Adrenal gland (tissue), 12 donors: ENCODE results near the gene LMF2. TPM values are rescaled to one million over a fixed set of nuclear protein-coding genes. Genes with fewer than 3 reads are reported as not detected.

Experiments used
- DNase-seq, 7 donors: peaks; one replicate each; pipeline ENCODE4 v3.0.0-alpha.2; 2019 to 2020
- H3K27ac ChIP-seq, 5 donors: fragments of 200-600 bp; sonication (generic) in 4 of 5; 1 replicate in 3 of 5; 2 replicates in 2 of 5; pipeline versions ENCODE4 v1.5.1 to v1.8.0; 2016 to 2020; ENCODE audit warnings: mild to moderate bottlenecking in 1 of 5
- H3K27me3 ChIP-seq: fragments of 200-600 bp; 2 replicates; pipeline ENCODE4 v1.8.0; 2021
- H3K36me3 ChIP-seq, 2 donors: fragments of 200-600 bp; replicated peaks in 1 of 2; 1 replicate in 1 of 2; 2 replicates in 1 of 2; pipeline versions ENCODE4 v1.5.1 to v1.8.0; 2018 to 2022
- H3K4me1 ChIP-seq, 2 donors: fragments of 200-600 bp; replicated peaks in 1 of 2; 1 replicate in 1 of 2; 2 replicates in 1 of 2; pipeline versions ENCODE4 v1.5.1 to v1.8.0; 2018 to 2021
- H3K4me3 ChIP-seq, 4 donors: fragments of 200-600 bp; sonication (generic) in 3 of 4; one replicate each; pipeline ENCODE4 v1.5.1; 2016 to 2018
- H3K9me3 ChIP-seq, 3 donors: fragments of 200-600 bp; sonication (generic) in 1 of 3; replicated peaks in 1 of 3; 1 replicate in 2 of 3; 2 replicates in 1 of 3; pipeline versions ENCODE4 v1.5.1 to v1.8.0; 2016 to 2021
- CTCF ChIP-seq, 6 experiments: fragments of 450-650 bp in 4 of 6; fragments of 200-600 bp in 2 of 6; sonication (generic) in 1 of 6; IDR thresholded peaks; 1 replicate in 5 of 6; 2 replicates in 1 of 6; pipeline versions ENCODE4 v1.5.1 to v1.8.0; 2016 to 2021; ENCODE audit warnings: antibody characterized with exemption in 6 of 6, mild to moderate bottlenecking in 2 of 6, moderate library complexity in 1 of 6
- POLR2A ChIP-seq, 2 donors: fragments of 450-650 bp; IDR thresholded peaks; one replicate each; pipeline ENCODE4 v1.6.1; 2017; ENCODE audit warnings: antibody characterized with exemption in 2 of 2, mild to moderate bottlenecking in 2 of 2, moderate library complexity in 1 of 2
- WGBS, 4 donors: extraction: QIAGEN DNeasy Blood & Tissue Kit in 2 of 4; methylation state at CpG; one replicate each; pipeline versions ENCODE4 v1.1.5 to v1.1.7; 2013 to 2017; 5-methylcytosine and 5-hydroxymethylcytosine counted together
- intact Hi-C, 2 donors: fragments of 100-400 bp; cut with DNase I; formaldehyde crosslinking; loops; one replicate each; pipeline versions ENCODE4 v1.14.1 to v1.15.0; 2022 to 2023
- polyA plus RNA-seq, 3 donors: library from polyadenylated mRNA; stranded (reverse); fragments of 200-250 nt in 2 of 3; fragments of 350-450 nt in 1 of 3; fragmentation: Illumina TruSeq in 1 of 3; extraction: RNeasy Lipid Tissue Mini Kit (QIAGEN cat#74804) in 1 of 3; gene quantifications; one replicate each; pipeline ENCODE4 v1.2.3, GENCODE V29; 2013 to 2014
- total RNA-seq, 9 donors: library from RNA; depleted of rRNA in 4 of 9; stranded (reverse); fragments of >200 nt in 4 of 9; fragments of 120-200 nt in 1 of 9; fragmentation: NEBNext Ultra II Directional in 1 of 9; extraction: Animal tissue kit (Norgen Biotek cat#: 25700) in 1 of 9; gene quantifications; one replicate each; pipeline versions ENCODE4 v1.1.0 to v1.2.4, GENCODE V29; 2013 to 2023
- donor health status: healthy with polysubstance abuse.
- donor health status: Bipolar disorder and iron deficiency.
- donor health status: DM: yes; HTN: yes; CAD: no.
- donor health status: DM: no; HTN: no; CAD: no.
- donor health status: DM: no; HTN: no; CAD: no.
- donor health status: DM: yes; HTN: yes; CAD: no.

Gene LMF2
- total and polyA plus RNA-seq, 12 donors, result 6.3 to 120 (median 78.3) TPM

- no peak for TF ChIP-seq CTCF (IDR thresholded peaks at IDR 0.05)
- TF ChIP-seq POLR2A (IDR thresholded peaks at IDR 0.05), result peak; percentile 35 to 72
- Histone ChIP-seq H3K4me3 (peak overlapping the region in 3 of 4 donors; percentile 28 to 69 (median 33)), H3K27me3 (no peaks in the 10 kb centered on the region), H3K36me3 (no peaks in the 10 kb centered on the region), H3K27ac (peak overlapping the region; percentile 77 to 95 (median 89)), H3K9me3 (no peaks in the 10 kb centered on the region), H3K4me1 (peaks cover 25 to 31% of the 10 kb centered on the region in 2 donors)
- WGBS, 4 donors, result 4 to 5% (median 5%) methylated on average over 37 to 53 of the region's 53 CpGs
- intact Hi-C loops, result no loop called here
- DNase-seq, result peak; percentile 78 to 90 (median 86)
Observed at GRCh38 chr22:50530877-50531545, 23.5 kb upstream of the LMF2 start.

- Histone ChIP-seq H3K27ac (peak overlapping the region; percentile 77 to 95 (median 78)), H3K36me3 (no peaks in the 10 kb centered on the region), H3K9me3 (no peaks in the 10 kb centered on the region), H3K4me1 (peaks cover 26 to 31% of the 10 kb centered on the region in 2 donors), H3K4me3 (peak overlapping the region in 2 of 4 donors; percentile 17 to 69), H3K27me3 (no peaks in the 10 kb centered on the region)
- WGBS, 4 donors, result 1 to 4% (median 2%) methylated on average over 8 to 21 of the region's 21 CpGs
- TF ChIP-seq CTCF (IDR thresholded peaks at IDR 0.05) (no peak), POLR2A (IDR thresholded peaks at IDR 0.05) (no peak)
- intact Hi-C loops, result no loop called here
- no peak for DNase-seq
Observed at GRCh38 chr22:50530580-50530876, 23.0 kb upstream of the LMF2 start.

GRCh38 chr22:50529897-50530579, 22.5 kb upstream of the LMF2 start, which contains the start of gene TYMP:
Gene TYMP (minus strand): TSS chr22:50530012. CDS start chr22:50529709, 303 bp downstream.
- Histone ChIP-seq H3K27me3 (no peaks in the 10 kb centered on the region), H3K36me3 (no peaks in the 10 kb centered on the region), H3K27ac (peak within 1 kb of the TSS; percentile 77 to 95 (median 78)), H3K4me3 (peak within 1 kb of the TSS in 2 of 4 donors; percentile 17 to 69), H3K4me1 (peaks cover 27 to 31% of the 10 kb centered on the region in 2 donors), H3K9me3 (no peaks in the 10 kb centered on the region)
- WGBS, 4 donors, result 1% methylated on average over 23 to 92 of the region's 92 CpGs; no CpG with 5 or more reads in 1 of the 4 donors
- no peak for TF ChIP-seq CTCF (IDR thresholded peaks at IDR 0.05)
- peak; percentile 17 to 36 for TF ChIP-seq POLR2A (IDR thresholded peaks at IDR 0.05)
- intact Hi-C loops, result no loop called here
- DNase-seq, result peak; percentile 71 to 87 (median 81)

GRCh38 chr22:50529416-50529896, 22.0 kb upstream of the LMF2 start:
- no peak for TF ChIP-seq CTCF (IDR thresholded peaks at IDR 0.05)
- no peak for TF ChIP-seq POLR2A (IDR thresholded peaks at IDR 0.05)
- H3K36me3 ChIP-seq, result no peaks in the 10 kb centered on the region
- peak overlapping the region in 2 of 4 donors; percentile 17 to 69 for H3K4me3 ChIP-seq
- peaks cover 32 to 36% of the 10 kb centered on the region in 2 donors for H3K4me1 ChIP-seq
- peak in 5 of 7 donors; percentile 43 to 75 (median 50) for DNase-seq
- no peaks in the 10 kb centered on the region for H3K27me3 ChIP-seq
- H3K9me3 ChIP-seq, result no peaks in the 10 kb centered on the region
- peak overlapping the region in 4 of 5 donors; percentile 77 to 95 (median 84) for H3K27ac ChIP-seq
- WGBS, 4 donors, result 10 to 14% (median 11%) methylated on average over 2 to 50 of the region's 50 CpGs; no CpG with 5 or more reads in 1 of the 4 donors
- intact Hi-C loops, result no loop called here
